ENCODE measurements around the gene NEK11.

- TF ChIP-seq CTCF (IDR thresholded peaks at IDR 0.05): no peak
- peak in 2 of 4 donors; percentile 25 to 54 for TF ChIP-seq POLR2A (IDR thresholded peaks at IDR 0.05)
Observed at GRCh38 chr3:131361464-131362421, 335.1 kb downstream of the NEK11 start.
